Jurkat, Clone E6-1 (cell line): Measurements from ENCODE around the gene ATP13A2.
"Not testable (repeated sequence)": the region's sequence is repeated elsewhere in the genome, so short reads cannot be mapped to it uniquely, and the experiment has no call there.

ENCODE experiments used
- DNase-seq: peaks from one replicate; pipeline ENCODE4 v3.0.0-alpha.2; 2011; ENCODE audit warnings: low read depth, low spot score
- H3K4me3 ChIP-seq: 2 replicates; pipeline ENCODE4 v1.5.1; 2011; ENCODE audit warnings: mild to moderate bottlenecking, low read length, control low read depth, moderate library complexity

Gene ATP13A2

GRCh38 chr1:16946185-16946584, 65.5 kb downstream of the ATP13A2 start:
- DNase-seq: not testable (repeated sequence)

GRCh38 chr1:16945512-16945911, 66.2 kb downstream of the ATP13A2 start:
- not testable (repeated sequence) for DNase-seq, H3K4me3 ChIP-seq

More at GRCh38 chr1:16946185-16946584, 65.5 kb downstream of the ATP13A2 start:
- H3K4me3 ChIP-seq: not testable (repeated sequence)

- no peak overlapping the region for H3K4me3 ChIP-seq
- no peak for DNase-seq
These were observed 67.7 kb downstream of the ATP13A2 start for GRCh38 chr1:16944038-16944437.

GRCh38 chr1:16939386-16940180, 72.1 kb downstream of the ATP13A2 start:
- DNase-seq, H3K4me3 ChIP-seq: not testable (repeated sequence)

- no peak for DNase-seq
- H3K4me3 ChIP-seq: no peak overlapping the region
These were observed 73.1 kb downstream of the ATP13A2 start for GRCh38 chr1:16938351-16939321.

- H3K4me3 ChIP-seq, DNase-seq: not testable (repeated sequence)
These were observed 75.1 kb downstream of the ATP13A2 start for GRCh38 chr1:16936580-16936979.
